GM18517 (cell line): ENCODE results near the gene SPTBN2.
"Not testable (repeated sequence)": the region's sequence is repeated elsewhere in the genome, so short reads cannot be mapped to it uniquely, and the experiment has no call there.

ENCODE experiments used
- ATAC-seq: cut with Tn5 transposase; IDR thresholded peaks from one replicate; pipeline ENCODE4 v1.9.1; 2021; ENCODE audit warnings: mild to moderate bottlenecking, moderate library complexity; ENCODE audit not compliant: unreplicated experiment

The SPTBN2 gene

GRCh38 chr11:66725114-66725513 lies 3.9 kb downstream of the SPTBN2 start:
- no peak for ATAC-seq

- ATAC-seq: not testable (repeated sequence)
These were observed 4.8 kb downstream of the SPTBN2 start for GRCh38 chr11:66724167-66724566.

GRCh38 chr11:66723693-66724092 lies 5.3 kb downstream of the SPTBN2 start:
- ATAC-seq: no peak

- no peak for ATAC-seq
These were observed 6.0 kb downstream of the SPTBN2 start for GRCh38 chr11:66722745-66723651.

- no peak for ATAC-seq
These were observed 7.1 kb downstream of the SPTBN2 start for GRCh38 chr11:66721939-66722338.

- no peak for ATAC-seq
These were observed 8.0 kb downstream of the SPTBN2 start for GRCh38 chr11:66720899-66721470.

GRCh38 chr11:66720223-66720898 lies 8.7 kb downstream of the SPTBN2 start:
- ATAC-seq: no peak

GRCh38 chr11:66719111-66719872 lies 9.7 kb downstream of the SPTBN2 start:
- ATAC-seq: no peak

- no peak for ATAC-seq
These were observed 10.6 kb downstream of the SPTBN2 start for GRCh38 chr11:66718320-66718971.

- no peak for ATAC-seq
These were observed 11.1 kb downstream of the SPTBN2 start for GRCh38 chr11:66717925-66718319.

GRCh38 chr11:66716996-66717395 lies 12.0 kb downstream of the SPTBN2 start:
- no peak for ATAC-seq

- no peak for ATAC-seq
These were observed 13.5 kb downstream of the SPTBN2 start for GRCh38 chr11:66715346-66716085.

GRCh38 chr11:66713746-66714480 lies 15.1 kb downstream of the SPTBN2 start:
- no peak for ATAC-seq

- ATAC-seq: no peak
These were observed 18.6 kb downstream of the SPTBN2 start for GRCh38 chr11:66710384-66710930.

GRCh38 chr11:66708701-66709100 lies 20.3 kb downstream of the SPTBN2 start:
- ATAC-seq: no peak

- no peak for ATAC-seq
These were observed 20.9 kb downstream of the SPTBN2 start for GRCh38 chr11:66708094-66708493.

- no peak for ATAC-seq
These were observed 21.5 kb downstream of the SPTBN2 start for GRCh38 chr11:66707486-66707885.

- ATAC-seq: no peak
These were observed 22.0 kb downstream of the SPTBN2 start for GRCh38 chr11:66706989-66707388.
